NB4 (cell line): ENCODE results near the gene NUFIP2.

Source experiments
- DNase-seq: peaks from one replicate; pipeline ENCODE4 v3.0.0; 2010; ENCODE audit warnings: low read depth
- H3K4me3 ChIP-seq: one replicate; pipeline ENCODE4 v1.5.1; 2011; ENCODE audit warnings: mild to moderate bottlenecking, low read depth, low read length, moderate library complexity
- CTCF ChIP-seq: IDR thresholded peaks from one replicate; pipeline ENCODE4 v1.5.1; 2012; ENCODE audit warnings: low read depth, low read length
- MAX ChIP-seq: IDR thresholded peaks from 2 replicates; pipeline ENCODE4 v1.6.1; 2011; ENCODE audit warnings: low read depth, low read length
- MYC ChIP-seq: IDR thresholded peaks from 2 replicates; pipeline ENCODE4 v1.6.1; 2011; ENCODE audit warnings: low read depth, low read length
- POLR2A ChIP-seq: IDR thresholded peaks from 2 replicates; pipeline ENCODE4 v1.6.1; 2011; ENCODE audit warnings: mild to moderate bottlenecking; ENCODE audit not compliant: insufficient read length; ENCODE audit errors: extremely low read depth

The NUFIP2 gene

GRCh38 chr17:29294580-29294900, 592 bp upstream of the NUFIP2 start:
- peak overlapping the region; percentile 95 for H3K4me3 ChIP-seq
- TF ChIP-seq MYC (no peak), POLR2A (no peak), MAX (no peak), CTCF (no peak)
- no peak for DNase-seq

GRCh38 chr17:29292992-29293889, 707 bp downstream of the NUFIP2 start:
- peak overlapping the region; percentile 95 for H3K4me3 ChIP-seq
- DNase-seq: peak; percentile 87
- no peak; the same call in 1 of the 2 replicates for TF ChIP-seq MYC
- TF ChIP-seq POLR2A: peak; percentile 36

- TF ChIP-seq CTCF (no peak), MYC (peak; percentile 37), POLR2A (peak; percentile 13), MAX (0 out of 2 replicates have a peak, but pooled peaks have one; percentile 2)
- peak; percentile 76 for DNase-seq
- H3K4me3 ChIP-seq: peak overlapping the region; percentile 95
Measured at GRCh38 chr17:29292071-29292991, 1.6 kb downstream of the NUFIP2 start.

GRCh38 chr17:29291163-29291752, 2.7 kb downstream of the NUFIP2 start:
- peak overlapping the region; percentile 84 for H3K4me3 ChIP-seq
- peak; percentile 88 for DNase-seq
- TF ChIP-seq CTCF: peak; percentile 43
- no peak; the same call in 1 of the 2 replicates for TF ChIP-seq MYC

- peak overlapping the region; percentile 84 for H3K4me3 ChIP-seq
- no peak for TF ChIP-seq MYC
- no peak for DNase-seq
Measured at GRCh38 chr17:29289852-29290251, 4.1 kb downstream of the NUFIP2 start.

GRCh38 chr17:29283961-29284360, 10.0 kb downstream of the NUFIP2 start:
- H3K4me3 ChIP-seq: peak overlapping the region; percentile 51
- no peak for DNase-seq
- TF ChIP-seq MYC (no peak), CTCF (no peak), MAX (no peak), POLR2A (no peak)
